GM12864 (cell line): Measurements from ENCODE around the gene TBL3.

Source experiments
- DNase-seq: peaks from one replicate; pipeline ENCODE4 v3.0.0-alpha.2; 2011; ENCODE audit warnings: low read depth
- H3K4me3 ChIP-seq: 2 replicates; pipeline ENCODE4 v1.5.1; 2011; ENCODE audit warnings: mild to moderate bottlenecking, low read depth, low read length, control low read depth
- TF ChIP-seq, protein P1 (sequence below): IDR thresholded peaks from 2 replicates; pipeline ENCODE4 v1.5.1; 2011; ENCODE audit warnings: low read depth, mild to moderate bottlenecking, moderate library complexity, low read length, control low read depth, inconsistent platforms; ENCODE audit errors: missing control alignments

The TBL3 gene

DNA sequence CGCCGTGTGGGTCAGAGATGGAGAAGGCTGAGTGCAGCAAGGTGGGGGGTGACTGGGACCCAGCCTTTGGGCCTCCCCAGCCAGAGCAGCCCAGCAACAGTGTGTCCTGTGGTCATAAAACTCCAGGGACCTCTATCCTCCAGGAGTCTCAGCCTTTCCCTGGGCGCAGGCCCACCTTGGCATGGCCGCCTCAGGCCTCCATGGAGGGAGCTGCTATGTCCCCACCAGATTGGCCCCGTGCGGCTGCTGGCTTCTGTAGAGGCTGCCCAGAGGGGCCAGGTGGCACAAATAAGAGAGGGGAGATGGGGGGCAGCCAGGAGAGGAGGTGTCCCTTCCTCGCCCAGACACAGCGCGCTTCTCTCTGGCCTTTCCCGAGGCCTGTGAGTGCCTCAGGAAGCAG lies 15.3 kb downstream of the TBL3 start:
- no peak overlapping the region for H3K4me3 ChIP-seq
- TF ChIP-seq, protein P1, sequence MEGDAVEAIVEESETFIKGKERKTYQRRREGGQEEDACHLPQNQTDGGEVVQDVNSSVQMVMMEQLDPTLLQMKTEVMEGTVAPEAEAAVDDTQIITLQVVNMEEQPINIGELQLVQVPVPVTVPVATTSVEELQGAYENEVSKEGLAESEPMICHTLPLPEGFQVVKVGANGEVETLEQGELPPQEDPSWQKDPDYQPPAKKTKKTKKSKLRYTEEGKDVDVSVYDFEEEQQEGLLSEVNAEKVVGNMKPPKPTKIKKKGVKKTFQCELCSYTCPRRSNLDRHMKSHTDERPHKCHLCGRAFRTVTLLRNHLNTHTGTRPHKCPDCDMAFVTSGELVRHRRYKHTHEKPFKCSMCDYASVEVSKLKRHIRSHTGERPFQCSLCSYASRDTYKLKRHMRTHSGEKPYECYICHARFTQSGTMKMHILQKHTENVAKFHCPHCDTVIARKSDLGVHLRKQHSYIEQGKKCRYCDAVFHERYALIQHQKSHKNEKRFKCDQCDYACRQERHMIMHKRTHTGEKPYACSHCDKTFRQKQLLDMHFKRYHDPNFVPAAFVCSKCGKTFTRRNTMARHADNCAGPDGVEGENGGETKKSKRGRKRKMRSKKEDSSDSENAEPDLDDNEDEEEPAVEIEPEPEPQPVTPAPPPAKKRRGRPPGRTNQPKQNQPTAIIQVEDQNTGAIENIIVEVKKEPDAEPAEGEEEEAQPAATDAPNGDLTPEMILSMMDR, result no peak
- no peak for DNase-seq

DNA sequence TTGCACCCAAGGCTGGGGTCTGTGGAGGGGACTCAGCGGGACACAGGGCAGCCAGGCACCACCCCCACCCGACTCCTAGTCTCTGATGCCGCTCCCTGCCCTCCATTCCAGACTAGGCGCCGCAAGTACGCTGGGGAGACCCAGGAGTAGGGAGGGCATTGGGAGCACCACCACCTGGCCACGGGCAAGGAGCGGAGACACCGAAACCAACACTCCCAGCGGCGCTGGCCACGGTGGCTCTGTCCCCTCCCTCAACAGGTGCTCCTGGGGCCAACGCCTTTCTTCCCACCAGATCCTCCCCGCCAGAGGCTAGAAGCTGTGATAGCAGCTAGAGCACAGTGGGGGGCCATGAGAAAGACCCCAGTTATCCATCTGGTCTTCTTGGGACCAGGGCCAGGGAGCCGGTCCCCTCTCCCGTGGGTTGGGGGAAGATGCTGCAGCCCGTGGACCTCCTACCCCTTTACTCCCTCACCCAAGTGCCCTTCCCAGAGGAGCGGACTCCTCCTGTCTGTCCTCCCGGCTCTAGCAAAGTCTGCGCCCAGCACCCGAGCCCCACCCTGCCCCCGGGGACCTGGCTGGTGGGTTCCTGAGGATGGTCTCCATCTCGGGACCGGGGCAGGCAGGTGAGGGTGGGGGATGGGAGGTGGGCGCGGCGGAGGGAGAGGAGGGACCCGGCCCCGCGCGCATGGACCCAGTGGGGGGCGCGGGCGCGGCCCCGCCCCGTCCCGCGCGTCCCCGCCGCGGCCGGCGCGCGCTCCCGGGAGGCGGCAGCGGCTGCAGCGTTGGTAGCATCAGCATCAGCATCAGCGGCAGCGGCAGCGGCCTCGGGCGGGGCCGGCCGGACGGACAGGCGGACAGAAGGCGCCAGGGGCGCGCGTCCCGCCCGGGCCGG lies 17.6 kb downstream of the TBL3 start, which contains the start of gene SYNGR3:
Gene SYNGR3, plus strand, starts transcription at position 762 of the 892 bp plus-strand sequence. CDS start 133 bp downstream, outside the sequence.
- TF ChIP-seq, protein P1, result no peak
- no peak for DNase-seq
- H3K4me3 ChIP-seq, result peak within 1 kb of the TSS; percentile 63

DNA sequence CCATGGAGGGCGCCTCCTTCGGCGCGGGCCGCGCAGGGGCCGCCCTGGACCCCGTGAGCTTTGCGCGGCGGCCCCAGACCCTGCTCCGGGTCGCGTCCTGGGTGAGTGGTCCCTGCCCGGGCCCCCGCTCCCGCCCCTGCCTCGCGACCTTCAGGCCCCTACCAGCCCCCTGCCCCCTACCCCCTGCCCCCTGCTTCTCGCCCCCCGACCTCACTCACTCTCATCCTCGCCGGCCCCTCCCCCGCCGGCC lies 18.2 kb downstream of the TBL3 start:
- TF ChIP-seq, protein P1, result no peak
- DNase-seq, result no peak
- H3K4me3 ChIP-seq, result peak overlapping the region; percentile 63

DNA sequence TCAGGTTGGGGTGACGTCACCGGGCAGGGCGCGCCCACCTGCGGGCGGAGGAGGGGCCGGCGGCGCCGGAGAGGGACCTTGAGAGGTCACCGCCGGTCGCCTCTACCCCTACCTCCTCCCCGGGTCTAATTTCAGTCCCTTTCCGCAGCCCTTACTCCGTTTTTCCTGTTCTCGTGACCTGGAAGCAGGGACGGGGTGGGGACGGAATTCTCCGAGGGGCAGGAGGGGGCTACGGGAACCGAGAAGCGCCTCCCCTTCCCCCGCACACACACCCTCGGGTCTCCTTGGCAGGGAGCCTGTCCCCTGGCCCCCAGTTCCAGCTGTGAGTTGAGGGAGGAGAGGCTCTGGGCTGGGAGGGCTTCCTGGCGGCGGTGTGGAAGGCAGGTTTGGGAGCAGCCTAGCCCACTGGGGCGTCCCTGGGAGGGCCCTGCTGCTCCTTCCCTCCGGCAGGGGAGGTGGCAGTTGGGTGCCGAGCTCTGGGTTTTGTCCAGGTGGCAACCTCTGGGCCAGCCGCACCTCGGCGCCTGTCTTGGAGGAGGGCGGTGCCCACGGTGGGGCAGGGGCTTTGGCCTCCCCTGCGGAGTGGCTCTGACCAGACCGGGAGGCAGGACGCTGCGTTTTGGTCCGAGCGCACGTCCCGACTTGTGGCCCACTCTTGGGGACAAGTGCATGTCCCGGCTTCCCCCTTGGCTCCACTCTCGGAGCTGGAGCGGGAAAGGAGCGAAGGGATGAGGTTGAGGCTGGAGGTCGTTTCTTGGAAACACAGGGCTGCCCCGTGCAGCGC lies 18.7 kb downstream of the TBL3 start:
- TF ChIP-seq, protein P1, result no peak
- no peak for DNase-seq
- peak overlapping the region; percentile 63 for H3K4me3 ChIP-seq

DNA sequence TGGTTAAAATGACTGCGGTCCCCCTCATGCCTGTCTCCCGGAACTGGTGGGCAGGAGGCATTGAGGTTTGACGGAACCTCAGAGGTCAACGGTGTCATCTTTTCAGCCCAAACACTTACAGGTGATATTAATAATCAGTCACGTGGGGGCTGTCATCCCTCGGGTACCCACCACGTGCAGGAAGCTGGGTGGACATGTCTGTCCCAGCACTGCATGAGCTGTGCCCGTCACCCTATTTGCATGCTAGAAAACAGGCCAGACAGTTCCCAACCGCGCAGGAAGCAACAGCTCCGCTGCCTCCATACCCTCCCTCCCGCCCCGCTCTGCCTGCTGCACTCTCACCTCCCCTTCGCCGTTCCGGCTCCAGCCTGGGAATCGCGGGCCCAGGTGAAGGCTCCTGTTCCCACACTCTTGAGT lies 19.3 kb downstream of the TBL3 start:
- TF ChIP-seq, protein P1, result no peak
- peak; percentile 68 for DNase-seq
- H3K4me3 ChIP-seq, result peak overlapping the region; percentile 63

DNA sequence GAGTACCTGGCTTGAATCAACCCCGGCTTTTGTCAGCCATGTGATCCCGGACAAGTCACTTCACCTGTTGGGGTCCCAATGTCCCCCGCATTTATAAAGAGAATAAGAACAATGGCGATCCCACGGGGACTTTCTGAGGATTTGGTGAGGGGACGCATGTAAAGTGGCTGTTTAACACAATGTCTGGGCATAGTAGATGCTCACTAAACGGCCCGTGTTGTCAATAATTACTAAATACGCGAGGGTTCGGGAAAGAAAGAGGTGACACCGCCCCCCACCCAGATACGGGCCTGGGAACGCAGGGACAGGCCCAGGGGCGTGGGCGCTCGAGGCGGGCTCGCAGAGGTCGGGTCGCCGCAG lies 19.7 kb downstream of the TBL3 start:
- DNase-seq, result no peak
- TF ChIP-seq, protein P1, result no peak
- peak overlapping the region; percentile 52 for H3K4me3 ChIP-seq
